Tibial nerve (tissue), 4 donors: ENCODE measurements around the gene TAF4. TPM values are rescaled to one million over a fixed set of nuclear protein-coding genes. Genes with fewer than 3 reads are reported as not detected.
"Not testable (repeated sequence)": the region's sequence is repeated elsewhere in the genome, so short reads cannot be mapped to it uniquely, and the experiment has no call there.

Source experiments
- DNase-seq, 2 donors: peaks; one replicate each; pipeline ENCODE4 v3.0.0-alpha.2; 2019; ENCODE audit warnings: low spot score in 2 of 2
- H3K27ac ChIP-seq, 4 donors: fragments of 200-600 bp; sonication (generic) in 3 of 4; one replicate each; pipeline ENCODE4 v1.5.1; 2017 to 2019; ENCODE audit warnings: mild to moderate bottlenecking in 1 of 4
- H3K27me3 ChIP-seq, 2 donors: fragments of 200-600 bp; sonication (generic) in 1 of 2; one replicate each; pipeline versions ENCODE4 v1.5.1 to v1.6.0; 2017 to 2019
- H3K36me3 ChIP-seq, 3 donors: fragments of 200-600 bp; sonication (generic); one replicate each; pipeline ENCODE4 v1.5.1; 2018 to 2019
- H3K4me1 ChIP-seq, 4 donors: fragments of 200-600 bp; sonication (generic) in 3 of 4; one replicate each; pipeline ENCODE4 v1.5.1; 2017 to 2019
- H3K4me3 ChIP-seq, 4 donors: fragments of 200-600 bp; sonication (generic) in 3 of 4; one replicate each; pipeline ENCODE4 v1.5.1; 2017 to 2019; ENCODE audit warnings: mild to moderate bottlenecking in 1 of 4, moderate library complexity in 1 of 4
- H3K9me3 ChIP-seq, 4 donors: fragments of 200-600 bp; sonication (generic) in 3 of 4; one replicate each; pipeline ENCODE4 v1.5.1; 2017 to 2019
- EP300 ChIP-seq, 2 donors: sonication (generic); formaldehyde crosslinking; IDR thresholded peaks; one replicate each; pipeline ENCODE4 v1.6.1; 2017; ENCODE audit warnings: antibody characterized with exemption in 2 of 2, mild to moderate bottlenecking in 1 of 2
- POLR2A ChIP-seq, 2 donors: fragments of 450-650 bp; IDR thresholded peaks; one replicate each; pipeline ENCODE4 v1.6.1; 2017; ENCODE audit warnings: antibody characterized with exemption in 2 of 2, mild to moderate bottlenecking in 2 of 2, moderate library complexity in 2 of 2
- WGBS, 2 donors: methylation state at CpG; one replicate each; pipeline ENCODE4 v1.1.5; 2018; 5-methylcytosine and 5-hydroxymethylcytosine counted together
- total RNA-seq, 4 donors: library from RNA; depleted of rRNA; stranded (reverse); fragments of >200 nt; gene quantifications; one replicate each; pipeline ENCODE4 v1.1.0, GENCODE V29; 2016
- TF ChIP-seq, protein P1 (sequence below), 5 experiments: fragments of 200-600 bp in 3 of 5; fragments of 450-650 bp in 2 of 5; sonication (generic) in 3 of 5; IDR thresholded peaks; one replicate each; pipeline ENCODE4 v1.5.1; 2016 to 2019; ENCODE audit warnings: antibody characterized with exemption in 5 of 5, mild to moderate bottlenecking in 3 of 5, moderate library complexity in 2 of 5

TAF4 gene
- total RNA-seq, 4 donors from 2014 or later, result 11.2 to 50.4 (median 14.8) TPM

GRCh38 chr20:61986762-61987321 lies 78.8 kb downstream of the TAF4 start:
- Histone ChIP-seq H3K36me3 (peaks cover 0 to 85% (median 0%) of the 10 kb centered on the region in 3 donors), H3K4me3 (no peak overlapping the region), H3K9me3 (peaks cover 0 to 13% (median 2%) of the 10 kb centered on the region in 4 donors), H3K27ac (no peak overlapping the region), H3K4me1 (no peaks in the 10 kb centered on the region), H3K27me3 (no peaks in the 10 kb centered on the region)
- TF ChIP-seq POLR2A (IDR thresholded peaks at IDR 0.05), result no peak
- TF ChIP-seq, protein P1, sequence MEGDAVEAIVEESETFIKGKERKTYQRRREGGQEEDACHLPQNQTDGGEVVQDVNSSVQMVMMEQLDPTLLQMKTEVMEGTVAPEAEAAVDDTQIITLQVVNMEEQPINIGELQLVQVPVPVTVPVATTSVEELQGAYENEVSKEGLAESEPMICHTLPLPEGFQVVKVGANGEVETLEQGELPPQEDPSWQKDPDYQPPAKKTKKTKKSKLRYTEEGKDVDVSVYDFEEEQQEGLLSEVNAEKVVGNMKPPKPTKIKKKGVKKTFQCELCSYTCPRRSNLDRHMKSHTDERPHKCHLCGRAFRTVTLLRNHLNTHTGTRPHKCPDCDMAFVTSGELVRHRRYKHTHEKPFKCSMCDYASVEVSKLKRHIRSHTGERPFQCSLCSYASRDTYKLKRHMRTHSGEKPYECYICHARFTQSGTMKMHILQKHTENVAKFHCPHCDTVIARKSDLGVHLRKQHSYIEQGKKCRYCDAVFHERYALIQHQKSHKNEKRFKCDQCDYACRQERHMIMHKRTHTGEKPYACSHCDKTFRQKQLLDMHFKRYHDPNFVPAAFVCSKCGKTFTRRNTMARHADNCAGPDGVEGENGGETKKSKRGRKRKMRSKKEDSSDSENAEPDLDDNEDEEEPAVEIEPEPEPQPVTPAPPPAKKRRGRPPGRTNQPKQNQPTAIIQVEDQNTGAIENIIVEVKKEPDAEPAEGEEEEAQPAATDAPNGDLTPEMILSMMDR (IDR thresholded peaks at IDR 0.05), result no peak
- TF ChIP-seq EP300 (IDR thresholded peaks at IDR 0.05), result no peak
- no peak for DNase-seq
- WGBS, 2 donors, result 87 to 92% methylated on average over 16 of the region's 16 CpGs

DNA sequence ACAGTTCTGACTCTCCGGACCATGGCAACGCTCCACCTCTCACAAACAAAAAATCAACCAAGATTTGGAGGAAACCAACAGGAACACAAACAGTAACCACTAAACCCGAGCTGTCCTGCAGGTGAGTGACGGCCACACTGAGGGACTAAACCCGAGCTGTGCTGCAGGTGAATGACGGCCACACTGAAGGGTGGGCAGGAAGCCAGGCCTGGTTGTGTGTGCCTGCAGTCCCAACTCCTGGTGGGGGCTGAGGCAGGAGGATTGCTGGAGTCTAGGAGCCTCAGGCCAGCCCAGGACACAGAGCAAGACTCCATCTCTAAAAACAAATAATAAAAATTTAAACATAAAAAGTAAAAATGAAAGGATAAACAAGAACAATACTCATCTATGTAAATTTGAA lies 80.6 kb downstream of the TAF4 start:
- no peak overlapping the region for H3K27ac ChIP-seq
- H3K4me3 ChIP-seq, result no peak overlapping the region
- TF ChIP-seq EP300 (IDR thresholded peaks at IDR 0.05) (no peak), POLR2A (IDR thresholded peaks at IDR 0.05) (no peak)
- TF ChIP-seq, protein P1 (IDR thresholded peaks at IDR 0.05), result no peak
- peaks cover 0 to 3% (median 0%) of the 10 kb centered on the region in 4 donors for H3K4me1 ChIP-seq
- DNase-seq, result no peak
- no peaks in the 10 kb centered on the region for H3K27me3 ChIP-seq
- 91 to 93% methylated on average over 6 of the region's 6 CpGs for WGBS, 2 donors
- H3K36me3 ChIP-seq, result peaks cover 0 to 76% (median 0%) of the 10 kb centered on the region in 3 donors
- H3K9me3 ChIP-seq, result no peaks in the 10 kb centered on the region

GRCh38 chr20:61984431-61984830 lies 81.2 kb downstream of the TAF4 start:
- H3K36me3 ChIP-seq, result peaks cover 0 to 76% (median 0%) of the 10 kb centered on the region in 3 donors
- 84 to 87% methylated on average over 12 to 14 of the region's 14 CpGs for WGBS, 2 donors
- H3K4me3 ChIP-seq, DNase-seq, H3K27me3 ChIP-seq, H3K27ac ChIP-seq, H3K4me1 ChIP-seq, H3K9me3 ChIP-seq: not testable (repeated sequence)

DNA sequence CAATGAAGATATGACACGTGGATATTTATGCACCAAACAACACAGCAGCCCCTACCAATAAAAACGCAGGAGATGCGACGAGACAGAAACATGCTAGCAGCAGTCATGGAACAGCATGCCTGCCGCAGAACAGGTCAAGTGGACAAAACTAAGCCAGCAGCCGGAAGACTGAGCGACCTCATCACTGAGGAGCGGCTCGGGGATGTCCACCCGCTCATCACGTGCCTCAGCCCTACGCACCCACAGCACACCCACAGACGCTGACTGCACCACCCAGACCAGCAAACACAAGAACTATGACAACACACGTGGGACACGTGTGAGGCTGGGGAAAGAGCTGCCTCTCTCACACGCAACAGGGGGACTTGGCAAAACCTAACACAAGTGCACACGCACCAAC lies 81.7 kb downstream of the TAF4 start:
- Histone ChIP-seq H3K27me3 (no peaks in the 10 kb centered on the region), H3K36me3 (peaks cover 0 to 77% (median 0%) of the 10 kb centered on the region in 3 donors), H3K4me1 (peaks cover 0 to 3% (median 0%) of the 10 kb centered on the region in 4 donors), H3K4me3 (no peak overlapping the region), H3K27ac (no peak overlapping the region), H3K9me3 (no peaks in the 10 kb centered on the region)
- WGBS, 2 donors, result 83 to 88% methylated on average over 17 of the region's 17 CpGs
- TF ChIP-seq EP300 (IDR thresholded peaks at IDR 0.05) (no peak), POLR2A (IDR thresholded peaks at IDR 0.05) (no peak)
- TF ChIP-seq, protein P1 (IDR thresholded peaks at IDR 0.05), result no peak
- DNase-seq, result no peak

- H3K9me3 ChIP-seq, result no peaks in the 10 kb centered on the region
- no peaks in the 10 kb centered on the region for H3K27me3 ChIP-seq
- no peak overlapping the region for H3K27ac ChIP-seq
- peaks cover 0 to 69% (median 0%) of the 10 kb centered on the region in 3 donors for H3K36me3 ChIP-seq
- no peak overlapping the region for H3K4me3 ChIP-seq
- WGBS, 2 donors, result 88 to 90% methylated on average over 11 of the region's 11 CpGs
- peaks cover 0 to 3% (median 0%) of the 10 kb centered on the region in 4 donors for H3K4me1 ChIP-seq
- TF ChIP-seq, protein P1 (IDR thresholded peaks at IDR 0.05), result no peak
- no peak for TF ChIP-seq EP300 (IDR thresholded peaks at IDR 0.05)
- TF ChIP-seq POLR2A (IDR thresholded peaks at IDR 0.05), result no peak
- no peak for DNase-seq
These were observed 82.7 kb downstream of the TAF4 start for GRCh38 chr20:61982951-61983315.
